Activated CD8-positive, alpha-beta memory T cell treated with anti-CD3 and anti-CD28 coated beads, Interleukin-2, amount 10 ng/mL, durations not matched to agents 7 days and 5 days (primary cell): Measurements from ENCODE around the gene FOXC1. TPM values are rescaled to one million over a fixed set of nuclear protein-coding genes. Genes with fewer than 3 reads are reported as not detected.

Source experiments
- ATAC-seq: fragments of 150-1000 bp; cut with Tn5 transposase; one replicate; pipeline ENCODE4 v1.10.0; 2021; ENCODE audit warnings: moderate library complexity
- CTCF ChIA-PET: fragments of 350-600 bp; sonication (Branson Sonifier 250); formaldehyde crosslinking; loops from one replicate; lab custom pipeline; 2021; ENCODE audit warnings: antibody characterized with exemption; lab: Charles Lee
- DNase-seq: peaks from one replicate; pipeline ENCODE4 v3.0.0-alpha.2; 2020
- H3K27ac Mint-ChIP-seq: one replicate; pipeline ENCODE4 v1.8.0; 2021; ENCODE audit warnings: mild to moderate bottlenecking, mixed read lengths
- H3K27me3 Mint-ChIP-seq: one replicate; pipeline ENCODE4 v1.8.0; 2021; ENCODE audit warnings: mixed read lengths
- H3K36me3 Mint-ChIP-seq: one replicate; pipeline ENCODE4 v1.8.0; 2021; ENCODE audit warnings: mild to moderate bottlenecking, mixed read lengths
- H3K4me1 Mint-ChIP-seq: one replicate; pipeline ENCODE4 v1.8.0; 2021; ENCODE audit warnings: mixed read lengths
- H3K4me3 Mint-ChIP-seq: one replicate; pipeline ENCODE4 v1.8.0; 2021; ENCODE audit warnings: mild to moderate bottlenecking, moderate library complexity, mixed read lengths
- H3K9me3 Mint-ChIP-seq: one replicate; pipeline ENCODE4 v1.8.0; 2022; ENCODE audit warnings: low read depth, mixed read lengths
- total RNA-seq, 2 experiments: library from RNA; stranded (reverse); gene quantifications; one replicate each; pipeline ENCODE4 v1.2.3, GENCODE V29; 2021

The FOXC1 gene
- total RNA-seq, 2 experiments from 2014 or later: 0.26 TPM; not detected in 1

- peaks cover 47% of the 10 kb centered on the region for H3K27me3 Mint-ChIP-seq
- peaks cover 1% of the 10 kb centered on the region for H3K36me3 Mint-ChIP-seq
- H3K27ac Mint-ChIP-seq: no peak overlapping the region
- H3K4me3 Mint-ChIP-seq: no peak overlapping the region
- CTCF ChIA-PET: interaction anchor here (1.4 kb wide), 1 partner anchor 34 kb away, joined by 3 read pairs; no protein-coding TSS in a partner anchor
- no peak for ATAC-seq
- peaks cover 6% of the 10 kb centered on the region for H3K4me1 Mint-ChIP-seq
- no peak for DNase-seq
- no peaks in the 10 kb centered on the region for H3K9me3 Mint-ChIP-seq
Measured at GRCh38 chr6:1629316-1629715, 19.6 kb downstream of the FOXC1 start.

GRCh38 chr6:1630212-1630770, 20.6 kb downstream of the FOXC1 start:
- Mint-ChIP-seq H3K27ac (no peak overlapping the region), H3K36me3 (peaks cover 1% of the 10 kb centered on the region), H3K4me3 (no peak overlapping the region), H3K4me1 (peaks cover 2% of the 10 kb centered on the region), H3K27me3 (peaks cover 42% of the 10 kb centered on the region), H3K9me3 (no peaks in the 10 kb centered on the region)
- CTCF ChIA-PET: interaction anchor here (1.0 to 1.4 kb wide), 3 partner anchors 9 to 35 kb away, joined by 3 read pairs; no protein-coding TSS in a partner anchor
- ATAC-seq (no peak), DNase-seq (no peak)

DNA sequence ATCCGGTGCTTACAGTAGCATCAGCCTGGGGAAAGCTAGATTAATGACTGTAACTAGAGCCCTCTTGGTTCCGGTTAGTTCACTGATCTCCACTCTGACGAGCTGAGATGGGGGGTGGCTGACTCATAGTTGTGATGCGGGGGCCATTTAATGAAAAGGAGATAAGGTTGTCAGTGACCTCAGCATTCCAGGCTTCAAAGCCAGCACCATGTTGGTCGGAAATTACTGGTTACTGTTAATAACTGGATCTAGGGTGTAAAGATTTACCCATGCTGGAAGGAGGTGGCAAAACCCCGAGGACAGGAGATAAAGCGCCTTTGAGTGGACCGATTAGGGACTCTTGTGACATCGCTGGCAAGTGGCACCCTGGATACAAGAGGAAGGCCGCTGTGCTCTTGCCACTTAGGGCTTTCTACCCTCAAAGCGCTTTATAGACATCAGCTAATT, 21.1 kb downstream of the FOXC1 start:
- H3K9me3 Mint-ChIP-seq: no peaks in the 10 kb centered on the region
- no peaks in the 10 kb centered on the region for H3K36me3 Mint-ChIP-seq
- H3K27ac Mint-ChIP-seq: no peak overlapping the region
- H3K4me3 Mint-ChIP-seq: no peak overlapping the region
- DNase-seq (no peak), ATAC-seq (no peak)
- H3K4me1 Mint-ChIP-seq: no peaks in the 10 kb centered on the region
- peaks cover 37% of the 10 kb centered on the region for H3K27me3 Mint-ChIP-seq
- CTCF ChIA-PET: interaction anchor here (1.0 to 1.2 kb wide), 2 partner anchors 8 to 34 kb away, joined by 3 read pairs; no protein-coding TSS in a partner anchor

DNA sequence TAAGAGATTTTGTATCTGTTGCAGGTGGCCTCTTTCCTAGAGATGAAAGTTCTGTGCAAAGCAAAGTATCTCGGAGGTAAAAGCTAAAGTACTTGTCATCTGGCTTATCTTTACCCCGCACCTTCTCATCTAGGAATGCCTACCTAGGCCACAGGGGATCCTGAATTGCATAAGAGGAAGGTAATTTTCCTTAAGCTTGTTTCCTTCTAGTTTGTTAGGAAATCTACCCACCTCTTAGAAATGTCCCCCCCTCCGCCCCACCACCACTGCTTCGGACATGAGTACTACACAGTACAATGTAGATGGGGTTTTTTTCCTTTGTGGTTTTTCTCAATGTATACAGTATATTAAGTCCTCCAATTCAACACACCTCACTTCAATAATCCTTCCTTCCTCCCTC, 21.5 kb downstream of the FOXC1 start:
- CTCF ChIA-PET: no interaction called here
- no peak overlapping the region for H3K27ac Mint-ChIP-seq
- no peaks in the 10 kb centered on the region for H3K36me3 Mint-ChIP-seq
- no peaks in the 10 kb centered on the region for H3K9me3 Mint-ChIP-seq
- peaks cover 33% of the 10 kb centered on the region for H3K27me3 Mint-ChIP-seq
- no peak overlapping the region for H3K4me3 Mint-ChIP-seq
- DNase-seq (no peak), ATAC-seq (no peak)
- no peaks in the 10 kb centered on the region for H3K4me1 Mint-ChIP-seq

DNA sequence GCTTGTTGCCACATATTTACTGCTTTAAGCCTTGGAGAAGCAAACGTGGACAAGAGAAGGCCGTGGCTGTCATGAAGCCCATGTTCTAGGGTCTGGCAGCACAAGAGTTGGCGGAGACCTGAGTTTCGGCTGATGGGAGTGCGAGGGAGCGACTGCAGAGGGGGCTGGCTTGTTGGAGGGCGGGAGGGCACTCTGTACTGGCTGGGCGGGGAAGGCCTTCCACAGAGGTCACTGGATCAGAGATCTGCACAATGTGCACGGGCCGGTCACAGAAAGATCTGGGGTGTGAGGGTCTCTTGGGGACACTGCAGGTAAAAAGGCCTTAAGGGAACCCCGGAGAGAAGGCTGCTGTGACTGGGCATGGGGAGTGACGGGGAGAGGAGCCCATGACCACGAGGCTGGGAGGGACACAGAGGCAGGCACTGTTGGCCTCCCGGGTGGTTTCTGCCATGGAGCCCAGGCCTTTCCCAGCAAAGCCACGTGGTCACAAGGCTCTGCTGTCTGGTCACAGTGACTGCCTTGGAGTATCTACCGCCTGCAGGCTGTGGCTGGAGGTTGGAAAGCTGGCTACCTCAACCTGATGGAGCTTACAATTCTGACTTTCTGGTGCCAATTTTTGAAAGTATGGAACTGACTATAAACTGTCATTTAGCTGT, 23.8 kb downstream of the FOXC1 start:
- CTCF ChIA-PET: no interaction called here

GRCh38 chr6:1634081-1634480, 24.4 kb downstream of the FOXC1 start:
- H3K9me3 Mint-ChIP-seq: no peaks in the 10 kb centered on the region
- no peak overlapping the region for H3K4me3 Mint-ChIP-seq
- peaks cover 5% of the 10 kb centered on the region for H3K27me3 Mint-ChIP-seq
- no peak for ATAC-seq
- H3K27ac Mint-ChIP-seq: no peak overlapping the region
- CTCF ChIA-PET: no interaction called here
- H3K4me1 Mint-ChIP-seq: no peaks in the 10 kb centered on the region
- DNase-seq: no peak
- no peaks in the 10 kb centered on the region for H3K36me3 Mint-ChIP-seq

More for the DNA sequence above, 23.8 kb downstream of the FOXC1 start:
- Mint-ChIP-seq H3K9me3 (no peaks in the 10 kb centered on the region), H3K27me3 (peaks cover 11% of the 10 kb centered on the region), H3K4me1 (no peaks in the 10 kb centered on the region), H3K36me3 (no peaks in the 10 kb centered on the region), H3K4me3 (no peak overlapping the region), H3K27ac (no peak overlapping the region)
- no peak for DNase-seq
- ATAC-seq: no peak

DNA sequence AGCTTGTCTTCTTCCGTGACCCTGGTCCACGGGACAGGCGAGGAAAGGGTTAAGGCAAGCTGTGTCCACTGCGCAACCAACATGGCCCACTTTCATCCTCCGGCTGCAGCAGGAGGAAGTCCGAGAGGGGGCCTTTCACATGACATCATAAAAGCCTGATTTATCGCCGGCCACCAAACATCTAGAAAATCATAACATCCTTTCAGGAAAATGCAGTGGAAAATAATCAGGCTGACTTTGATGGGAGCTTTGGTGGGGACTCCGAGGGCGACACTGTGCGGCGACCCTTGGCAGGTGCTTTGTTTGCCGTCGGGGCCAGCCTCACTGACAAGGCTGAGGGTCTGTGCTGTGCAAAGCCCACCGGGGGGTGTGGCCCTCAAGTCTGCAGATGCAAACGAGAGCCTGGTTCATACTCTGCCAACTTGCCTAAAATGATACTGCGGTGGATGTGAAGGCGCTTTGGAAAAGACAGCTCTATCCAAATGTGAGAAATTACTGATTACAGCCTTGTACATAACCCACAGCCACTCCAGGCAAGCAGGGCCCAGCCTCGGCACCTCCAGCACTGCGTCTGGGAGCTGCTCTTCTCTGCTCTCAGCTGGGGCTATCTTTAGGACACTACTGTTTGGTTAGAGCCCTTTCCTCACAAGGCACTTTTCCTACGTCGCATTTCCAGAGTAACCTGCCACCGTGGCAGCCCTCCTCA, 25.7 kb downstream of the FOXC1 start:
- Mint-ChIP-seq H3K4me3 (no peak overlapping the region), H3K36me3 (no peaks in the 10 kb centered on the region), H3K27ac (no peak overlapping the region), H3K4me1 (no peaks in the 10 kb centered on the region), H3K9me3 (no peaks in the 10 kb centered on the region), H3K27me3 (peaks cover 3% of the 10 kb centered on the region)
- CTCF ChIA-PET: no interaction called here
- DNase-seq (no peak), ATAC-seq (no peak)

DNA sequence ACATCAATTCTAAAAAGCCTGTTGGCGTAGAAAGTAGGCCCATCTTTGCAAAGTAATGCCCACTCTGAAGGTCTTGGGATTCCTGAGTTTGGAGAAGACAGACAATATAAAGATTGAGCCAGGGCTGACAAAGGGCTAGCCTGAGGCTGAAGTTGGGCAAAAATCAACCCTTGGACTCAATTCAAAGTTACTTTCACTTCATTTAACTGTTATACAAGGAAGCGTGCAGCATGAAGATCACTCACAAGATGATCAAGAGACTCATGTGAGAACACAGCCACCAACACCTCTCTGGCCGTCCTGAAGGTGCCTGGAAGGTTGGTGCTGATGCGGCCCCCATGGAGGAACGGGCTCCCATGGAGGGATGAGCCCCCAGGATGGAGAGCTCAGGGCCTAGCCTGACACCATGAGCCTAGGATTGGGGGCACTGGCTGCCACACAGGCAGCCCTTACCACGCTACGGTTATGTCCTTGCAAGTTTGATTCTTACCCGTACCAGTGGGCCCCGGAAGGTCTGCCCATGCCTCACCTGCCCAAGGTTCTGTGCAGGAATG, 26.6 kb downstream of the FOXC1 start:
- CTCF ChIA-PET: no interaction called here
- Mint-ChIP-seq H3K4me1 (no peaks in the 10 kb centered on the region), H3K4me3 (no peak overlapping the region), H3K9me3 (no peaks in the 10 kb centered on the region), H3K27ac (no peak overlapping the region), H3K36me3 (no peaks in the 10 kb centered on the region), H3K27me3 (peaks cover 3% of the 10 kb centered on the region)
- ATAC-seq: no peak
- no peak for DNase-seq

DNA sequence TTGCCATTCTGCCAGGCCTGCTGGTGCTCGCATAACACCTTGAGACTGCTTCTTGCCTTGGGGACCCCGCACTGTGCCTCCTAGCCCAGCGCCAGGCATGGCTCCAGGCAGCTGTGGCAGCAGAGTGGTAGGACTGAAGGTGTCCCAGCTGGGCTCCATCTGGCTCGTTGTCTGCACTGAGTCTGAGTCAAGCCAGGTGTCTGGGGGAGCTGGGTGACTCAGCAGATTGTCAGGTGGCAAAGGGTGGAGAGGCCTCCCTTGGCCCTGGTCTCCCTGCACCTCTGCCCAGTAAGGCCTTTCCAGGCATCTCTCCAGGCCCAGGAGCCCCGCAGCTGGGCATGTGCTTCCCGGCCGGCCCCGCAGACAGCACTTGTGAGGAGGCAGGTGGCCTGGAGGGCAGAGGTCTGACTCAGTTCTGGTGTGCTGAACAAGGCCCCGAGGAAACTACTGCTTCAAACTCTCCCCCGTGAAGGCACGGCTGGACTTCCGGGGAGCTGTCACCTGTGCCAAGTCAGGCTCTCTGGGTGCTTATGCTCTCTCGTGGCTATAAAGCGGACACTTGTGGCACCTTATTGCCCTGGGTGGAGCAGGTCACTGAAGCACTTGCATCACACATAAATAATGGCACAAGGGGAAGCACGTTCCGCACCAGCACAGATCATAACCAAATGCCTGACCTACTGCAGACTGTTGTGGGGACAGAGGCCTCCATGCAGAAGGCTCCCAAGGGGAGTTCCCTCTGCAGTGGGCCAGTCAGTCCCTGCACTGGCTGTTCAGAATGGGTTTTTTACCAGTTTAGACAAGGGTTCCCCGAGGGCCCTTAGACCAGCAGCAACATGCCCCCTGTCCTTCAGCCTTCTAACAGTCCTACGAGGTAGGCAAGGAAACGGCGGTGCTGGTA, 27.5 kb downstream of the FOXC1 start:
- Mint-ChIP-seq H3K4me1 (no peaks in the 10 kb centered on the region), H3K36me3 (no peaks in the 10 kb centered on the region), H3K4me3 (no peak overlapping the region), H3K27me3 (peaks cover 1% of the 10 kb centered on the region), H3K27ac (no peak overlapping the region), H3K9me3 (no peaks in the 10 kb centered on the region)
- no peak for DNase-seq
- no peak for ATAC-seq
- CTCF ChIA-PET: no interaction called here

- Mint-ChIP-seq H3K36me3 (no peaks in the 10 kb centered on the region), H3K4me1 (no peaks in the 10 kb centered on the region)
- CTCF ChIA-PET: interaction anchor here (1.0 kb wide), 1 partner anchor 9 kb away, joined by 3 read pairs; no protein-coding TSS in a partner anchor
Measured at GRCh38 chr6:1639430-1639829, 29.7 kb downstream of the FOXC1 start.

DNA sequence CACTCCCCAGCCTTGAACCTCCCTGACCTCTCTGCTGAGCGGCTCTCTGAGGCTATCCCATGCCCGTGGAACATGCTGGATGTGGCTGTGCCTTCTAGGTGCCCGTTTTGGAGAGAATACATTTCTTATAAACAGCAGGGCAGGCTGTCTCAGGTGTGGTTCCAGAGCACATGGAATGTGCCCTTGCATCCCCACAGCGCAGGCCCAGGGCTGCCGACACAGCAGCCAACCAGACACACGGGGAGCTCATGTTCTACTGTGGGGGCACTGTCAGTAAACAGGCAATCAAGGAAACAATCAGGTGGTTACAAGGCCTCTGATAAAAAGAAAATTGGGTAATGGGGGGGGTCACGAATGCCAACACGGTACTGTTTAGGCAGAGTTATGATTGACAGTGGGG, 30.8 kb downstream of the FOXC1 start:
- DNase-seq (no peak), ATAC-seq (no peak)
- Mint-ChIP-seq H3K36me3 (no peaks in the 10 kb centered on the region), H3K27ac (peak overlapping the region; percentile 12), H3K4me3 (no peak overlapping the region), H3K4me1 (no peaks in the 10 kb centered on the region), H3K27me3 (no peaks in the 10 kb centered on the region), H3K9me3 (no peaks in the 10 kb centered on the region)
- CTCF ChIA-PET: no interaction called here

More at GRCh38 chr6:1639430-1639829, 29.7 kb downstream of the FOXC1 start:
- Mint-ChIP-seq H3K4me3 (no peak overlapping the region), H3K27me3 (no peaks in the 10 kb centered on the region), H3K27ac (no peak overlapping the region), H3K9me3 (no peaks in the 10 kb centered on the region)
- no peak for ATAC-seq
- DNase-seq: no peak

DNA sequence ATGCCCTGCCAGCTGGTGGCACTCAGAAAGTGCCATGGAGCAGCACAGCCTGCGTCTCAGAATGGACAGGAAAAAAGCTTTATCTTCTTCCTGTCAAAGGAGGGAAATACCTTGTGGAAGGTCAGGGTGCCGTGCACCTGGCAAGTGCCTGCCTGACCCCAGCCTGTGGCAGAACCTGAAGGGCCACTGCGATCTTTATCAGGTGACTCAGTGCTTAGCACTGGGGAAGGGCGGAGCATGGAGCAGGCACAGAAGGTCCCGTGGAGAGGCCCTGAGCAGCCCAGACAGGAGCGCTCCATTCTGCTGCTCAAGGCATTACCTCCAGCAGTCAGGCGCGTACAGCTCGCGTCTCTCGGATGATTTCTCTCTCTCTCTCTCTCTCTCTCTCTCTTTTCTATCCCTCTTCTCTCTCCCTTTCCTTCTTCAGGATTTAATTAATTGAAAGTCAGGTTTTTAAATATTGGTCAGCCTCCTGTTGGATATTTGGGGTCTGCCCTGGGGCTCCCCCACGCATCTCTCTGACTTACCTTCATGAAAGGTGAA, 31.7 kb downstream of the FOXC1 start:
- ATAC-seq (no peak), DNase-seq (no peak)
- Mint-ChIP-seq H3K4me3 (no peak overlapping the region), H3K27ac (no peak overlapping the region), H3K9me3 (no peaks in the 10 kb centered on the region), H3K36me3 (no peaks in the 10 kb centered on the region), H3K4me1 (no peaks in the 10 kb centered on the region), H3K27me3 (no peaks in the 10 kb centered on the region)
- CTCF ChIA-PET: no interaction called here
